Upper lobe of right lung (tissue), 1 donor: ENCODE data around the gene BRIP1. TPM values are rescaled to one million over a fixed set of nuclear protein-coding genes. Genes with fewer than 3 reads are reported as not detected.

ENCODE experiments used
- ATAC-seq: fragments of 200-7000 bp; cut with Tn5 transposase; one replicate; pipeline ENCODE4 v1.9.1; 2020; ENCODE audit warnings: mild to moderate bottlenecking, moderate library complexity
- DNase-seq: peaks from one replicate; pipeline ENCODE4 v3.0.0-alpha.2; 2020
- H3K27ac ChIP-seq: fragments of 200-600 bp; one replicate; pipeline ENCODE4 v1.8.0; 2022
- H3K27me3 ChIP-seq: fragments of 200-600 bp; one replicate; pipeline ENCODE4 v1.8.0; 2022; ENCODE audit warnings: mild to moderate bottlenecking
- H3K36me3 ChIP-seq: fragments of 200-600 bp; one replicate; pipeline ENCODE4 v1.8.0; 2022
- H3K4me1 ChIP-seq: fragments of 200-600 bp; one replicate; pipeline ENCODE4 v1.8.0; 2022
- H3K4me3 ChIP-seq: fragments of 200-600 bp; one replicate; pipeline ENCODE4 v1.8.0; 2022; ENCODE audit warnings: mild to moderate bottlenecking
- H3K9me3 ChIP-seq: fragments of 200-600 bp; one replicate; pipeline ENCODE4 v1.8.0; 2022
- CTCF ChIP-seq: fragments of 200-600 bp; IDR thresholded peaks from one replicate; pipeline ENCODE4 v1.8.0; 2022; ENCODE audit warnings: antibody characterized with exemption
- intact Hi-C: fragments of 100-400 bp; cut with DNase I; formaldehyde crosslinking; loops from one replicate; pipeline ENCODE4 v1.11.0; 2022
- total RNA-seq: library from RNA; stranded (reverse); fragmentation: NEBNext Ultra II Directional; extraction: Animal tissue kit (Norgen Biotek cat#: 25700); gene quantifications from one replicate; pipeline ENCODE4 v1.2.1, GENCODE V29; 2021
- donor health status: DM: no; HTN: yes; CAD: no; lungs with severe emphysema.

BRIP1 gene
- total RNA-seq, 1 donor from 2014 or later: 0.26 TPM

DNA sequence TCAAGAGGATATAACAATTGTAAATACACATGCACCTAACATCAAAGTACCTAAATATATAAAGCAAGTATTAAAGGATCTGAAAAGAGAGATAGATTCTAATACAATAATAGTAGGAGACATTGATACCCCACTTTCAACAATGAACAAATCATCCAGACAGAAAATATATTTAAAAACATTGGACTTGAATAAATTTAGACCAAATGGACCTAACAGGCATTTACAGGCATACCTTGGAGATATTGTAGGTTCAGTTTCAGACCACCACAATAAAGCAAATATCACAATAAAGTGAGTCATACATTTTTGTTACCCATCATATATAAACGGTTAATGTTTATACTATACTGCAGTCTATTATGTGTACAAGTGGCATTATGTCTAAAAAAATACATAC, 104.0 kb downstream of the BRIP1 start:
- H3K27me3 ChIP-seq: no peaks in the 10 kb centered on the region
- no peak overlapping the region for H3K4me3 ChIP-seq
- H3K27ac ChIP-seq: no peak overlapping the region
- no peak for TF ChIP-seq CTCF
- intact Hi-C loops: no loop called here
- H3K36me3 ChIP-seq: no peaks in the 10 kb centered on the region
- no peaks in the 10 kb centered on the region for H3K9me3 ChIP-seq
- ATAC-seq (no peak), DNase-seq (no peak)
- H3K4me1 ChIP-seq: no peaks in the 10 kb centered on the region

GRCh38 chr17:61758430-61758829, 104.9 kb downstream of the BRIP1 start:
- intact Hi-C loops: no loop called here
- H3K27ac ChIP-seq: no peak overlapping the region
- TF ChIP-seq CTCF: no peak
- no peaks in the 10 kb centered on the region for H3K9me3 ChIP-seq
- no peaks in the 10 kb centered on the region for H3K4me1 ChIP-seq
- no peaks in the 10 kb centered on the region for H3K36me3 ChIP-seq
- no peaks in the 10 kb centered on the region for H3K27me3 ChIP-seq
- ATAC-seq (no peak), DNase-seq (no peak)
- no peak overlapping the region for H3K4me3 ChIP-seq

- ATAC-seq: no peak
- no peaks in the 10 kb centered on the region for H3K36me3 ChIP-seq
- no peak overlapping the region for H3K4me3 ChIP-seq
- no peaks in the 10 kb centered on the region for H3K4me1 ChIP-seq
- intact Hi-C loops: no loop called here
- H3K27me3 ChIP-seq: no peaks in the 10 kb centered on the region
- no peaks in the 10 kb centered on the region for H3K9me3 ChIP-seq
- no peak for TF ChIP-seq CTCF
- DNase-seq: no peak
- no peak overlapping the region for H3K27ac ChIP-seq
Measured at GRCh38 chr17:61757168-61757567, 106.2 kb downstream of the BRIP1 start.

DNA sequence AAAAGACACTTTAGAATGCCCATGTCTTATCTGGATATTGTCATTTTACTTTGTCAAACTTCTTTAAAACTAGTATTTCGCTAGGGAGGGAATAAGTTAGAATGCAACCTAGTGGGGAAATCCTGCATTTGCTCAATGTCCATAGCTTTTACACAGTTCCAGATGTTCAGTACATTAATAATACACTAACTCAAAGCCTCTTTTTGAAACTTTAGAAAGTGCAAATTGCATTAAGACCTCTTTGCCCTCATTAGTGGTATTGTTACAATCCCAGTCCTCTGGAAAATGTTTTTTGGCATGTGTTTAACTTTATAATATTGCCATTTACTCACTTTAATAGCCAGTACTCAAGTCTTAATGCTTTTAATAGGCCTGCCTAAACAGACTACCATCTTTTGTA, 106.8 kb downstream of the BRIP1 start:
- Histone ChIP-seq H3K4me1 (no peaks in the 10 kb centered on the region), H3K27ac (no peak overlapping the region), H3K36me3 (no peaks in the 10 kb centered on the region), H3K4me3 (no peak overlapping the region), H3K27me3 (no peaks in the 10 kb centered on the region), H3K9me3 (no peaks in the 10 kb centered on the region)
- no peak for DNase-seq
- no peak for TF ChIP-seq CTCF
- no peak for ATAC-seq
- intact Hi-C loops: no loop called here

- DNase-seq: no peak
- no peaks in the 10 kb centered on the region for H3K4me1 ChIP-seq
- no peak overlapping the region for H3K4me3 ChIP-seq
- no peaks in the 10 kb centered on the region for H3K9me3 ChIP-seq
- no peak for TF ChIP-seq CTCF
- no peaks in the 10 kb centered on the region for H3K27me3 ChIP-seq
- no peak for ATAC-seq
- H3K36me3 ChIP-seq: no peaks in the 10 kb centered on the region
- intact Hi-C loops: no loop called here
- H3K27ac ChIP-seq: no peak overlapping the region
Measured at GRCh38 chr17:61755668-61756067, 107.7 kb downstream of the BRIP1 start.

GRCh38 chr17:61755078-61755477, 108.2 kb downstream of the BRIP1 start:
- no peaks in the 10 kb centered on the region for H3K36me3 ChIP-seq
- ATAC-seq: no peak
- H3K4me3 ChIP-seq: no peak overlapping the region
- intact Hi-C loops: no loop called here
- H3K4me1 ChIP-seq: no peaks in the 10 kb centered on the region
- no peak overlapping the region for H3K27ac ChIP-seq
- TF ChIP-seq CTCF: no peak
- H3K27me3 ChIP-seq: no peaks in the 10 kb centered on the region
- no peak for DNase-seq
- no peaks in the 10 kb centered on the region for H3K9me3 ChIP-seq
